SW480 (cell line): ENCODE results near the gene NAV1.
"Not testable (repeated sequence)": the region's sequence is repeated elsewhere in the genome, so short reads cannot be mapped to it uniquely, and the experiment has no call there.

ENCODE experiments used
- DNase-seq: peaks from one replicate; pipeline ENCODE4 v3.0.0-alpha.2; 2016; ENCODE audit warnings: low spot score

NAV1 gene, protein sequence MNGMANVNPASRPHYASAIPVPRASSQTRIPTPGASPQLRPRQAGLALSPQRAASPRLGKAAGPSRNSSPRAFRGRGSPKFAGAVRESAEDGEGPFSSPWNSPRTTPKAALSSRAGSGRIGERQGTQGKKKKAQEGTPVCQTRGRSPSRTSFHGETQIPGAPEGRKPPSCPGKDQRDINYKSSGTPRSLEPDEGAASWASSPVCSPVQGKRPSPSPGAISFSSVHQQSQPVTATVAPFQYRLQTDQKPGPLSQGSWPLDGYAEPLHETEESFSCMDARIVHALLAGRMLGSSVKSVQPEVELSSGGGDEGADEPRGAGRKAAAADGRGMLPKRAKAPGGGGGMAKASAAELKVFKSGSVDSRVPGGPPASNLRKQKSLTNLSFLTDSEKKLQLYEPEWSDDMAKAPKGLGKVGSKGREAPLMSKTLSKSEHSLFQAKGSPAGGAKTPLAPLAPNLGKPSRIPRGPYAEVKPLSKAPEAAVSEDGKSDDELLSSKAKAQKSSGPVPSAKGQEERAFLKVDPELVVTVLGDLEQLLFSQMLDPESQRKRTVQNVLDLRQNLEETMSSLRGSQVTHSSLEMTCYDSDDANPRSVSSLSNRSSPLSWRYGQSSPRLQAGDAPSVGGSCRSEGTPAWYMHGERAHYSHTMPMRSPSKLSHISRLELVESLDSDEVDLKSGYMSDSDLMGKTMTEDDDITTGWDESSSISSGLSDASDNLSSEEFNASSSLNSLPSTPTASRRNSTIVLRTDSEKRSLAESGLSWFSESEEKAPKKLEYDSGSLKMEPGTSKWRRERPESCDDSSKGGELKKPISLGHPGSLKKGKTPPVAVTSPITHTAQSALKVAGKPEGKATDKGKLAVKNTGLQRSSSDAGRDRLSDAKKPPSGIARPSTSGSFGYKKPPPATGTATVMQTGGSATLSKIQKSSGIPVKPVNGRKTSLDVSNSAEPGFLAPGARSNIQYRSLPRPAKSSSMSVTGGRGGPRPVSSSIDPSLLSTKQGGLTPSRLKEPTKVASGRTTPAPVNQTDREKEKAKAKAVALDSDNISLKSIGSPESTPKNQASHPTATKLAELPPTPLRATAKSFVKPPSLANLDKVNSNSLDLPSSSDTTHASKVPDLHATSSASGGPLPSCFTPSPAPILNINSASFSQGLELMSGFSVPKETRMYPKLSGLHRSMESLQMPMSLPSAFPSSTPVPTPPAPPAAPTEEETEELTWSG (N-terminal part only)

DNA sequence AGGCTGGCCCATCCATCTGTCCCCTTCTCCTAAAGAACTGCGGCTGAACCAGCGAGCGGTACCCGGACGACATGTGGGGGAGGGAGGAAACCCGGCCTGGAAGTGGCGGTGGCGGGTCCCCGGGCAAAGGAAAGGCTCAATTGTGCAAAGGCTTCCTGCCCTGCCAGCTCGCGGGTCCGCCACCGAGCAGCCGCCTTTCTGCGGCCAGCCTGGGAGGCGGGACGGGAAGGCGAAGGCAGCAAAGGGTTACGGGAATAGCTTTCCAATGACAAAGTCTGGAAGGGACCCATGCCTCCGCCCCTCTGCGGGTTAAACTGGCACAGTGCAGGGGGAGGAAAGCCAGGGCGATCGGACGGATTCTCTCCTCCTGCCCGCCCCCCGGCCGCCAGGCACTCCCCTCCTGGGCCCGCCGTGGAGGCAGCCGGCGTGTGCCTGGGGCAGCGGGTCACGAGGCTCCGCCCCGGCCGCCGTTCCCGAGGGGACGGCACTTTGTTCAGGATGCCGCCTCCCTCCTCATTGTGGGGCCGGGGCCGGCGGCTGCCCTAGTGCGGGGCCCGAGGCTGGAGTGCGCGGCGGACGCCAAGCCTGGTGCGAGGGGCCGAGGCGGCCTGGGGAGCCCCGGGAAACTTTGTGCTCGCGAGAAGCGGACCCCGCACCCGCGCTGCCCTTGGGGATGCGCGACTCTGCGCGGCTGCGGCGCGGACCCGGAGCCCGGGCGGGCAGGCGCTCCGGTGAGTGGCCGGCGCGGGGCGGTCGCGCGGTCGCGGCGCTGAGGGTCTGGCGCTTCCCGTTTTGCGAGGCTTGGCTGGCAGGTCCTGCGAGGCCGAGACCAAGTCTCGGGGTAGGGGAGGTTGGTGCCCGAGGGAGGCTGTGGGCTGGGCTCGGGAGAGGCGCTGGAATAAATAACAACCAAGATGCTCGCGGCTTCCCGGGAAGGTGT lies at the start of gene NAV1:
NAV1 (plus strand) TSS at position 516 of the 940 bp plus-strand sequence. CDS start 83,758 bp downstream, outside the sequence.
- peak; percentile 77 for DNase-seq

- DNase-seq: no peak
These were observed 49.2 kb upstream of the NAV1 start for GRCh38 chr1:201489643-201490261.

DNA sequence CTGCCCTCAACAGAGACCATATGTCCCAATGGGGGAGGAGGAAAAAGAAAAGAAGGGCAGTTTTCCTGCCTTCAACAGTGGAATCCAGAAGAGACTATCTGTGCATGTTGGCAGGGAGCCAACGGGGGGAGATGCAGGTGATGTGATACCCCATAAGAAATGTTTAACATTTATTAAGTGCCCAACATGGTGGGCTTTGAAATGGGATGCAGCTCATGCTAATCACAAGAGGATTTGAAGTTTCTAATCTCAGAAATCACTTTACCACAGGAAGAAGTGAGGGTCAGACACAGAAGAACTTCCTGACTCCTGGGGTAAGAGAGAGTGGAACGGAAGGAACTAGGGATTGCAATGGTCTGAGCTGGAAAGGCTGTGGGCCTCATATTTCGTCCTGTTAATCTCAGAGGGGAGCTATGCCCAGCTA lies 48.2 kb upstream of the NAV1 start:
- no peak for DNase-seq

- DNase-seq: no peak
These were observed 46.9 kb upstream of the NAV1 start for GRCh38 chr1:201491896-201492511.

- DNase-seq: not testable (repeated sequence)
These were observed 45.8 kb upstream of the NAV1 start for GRCh38 chr1:201493026-201493656.

- no peak for DNase-seq
These were observed 44.9 kb upstream of the NAV1 start for GRCh38 chr1:201493757-201494617.

- DNase-seq: no peak
These were observed 43.2 kb upstream of the NAV1 start for GRCh38 chr1:201495551-201496295.

- no peak for DNase-seq
These were observed 42.6 kb upstream of the NAV1 start for GRCh38 chr1:201496296-201496690.

DNA sequence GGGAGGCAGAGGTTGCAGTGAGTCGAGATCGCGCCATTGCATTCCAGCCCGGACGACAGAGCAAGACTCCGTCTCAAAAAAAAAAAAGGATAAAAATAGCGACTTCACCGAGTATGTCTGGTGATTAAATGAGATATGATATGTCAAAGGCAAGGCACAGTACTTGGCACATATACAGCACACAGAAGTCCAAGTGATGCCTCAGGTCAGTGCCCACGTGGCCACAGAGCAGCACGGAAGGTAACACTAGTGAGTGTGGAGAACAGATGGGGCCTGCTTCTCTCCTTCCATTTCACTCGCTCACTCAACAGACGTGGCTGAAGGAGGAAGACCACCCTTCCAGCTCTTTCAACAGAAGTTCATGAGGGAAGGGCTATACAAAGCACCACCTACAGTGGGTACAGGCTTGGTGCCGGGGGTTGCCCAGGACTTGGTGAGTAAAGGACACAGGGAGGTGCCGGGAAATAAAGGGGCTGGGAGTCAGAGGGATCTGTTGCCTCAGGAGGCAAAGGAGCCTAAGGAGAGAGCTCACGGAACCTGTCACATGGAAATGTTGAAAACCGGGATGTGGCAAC lies 40.9 kb upstream of the NAV1 start:
- DNase-seq: no peak

DNA sequence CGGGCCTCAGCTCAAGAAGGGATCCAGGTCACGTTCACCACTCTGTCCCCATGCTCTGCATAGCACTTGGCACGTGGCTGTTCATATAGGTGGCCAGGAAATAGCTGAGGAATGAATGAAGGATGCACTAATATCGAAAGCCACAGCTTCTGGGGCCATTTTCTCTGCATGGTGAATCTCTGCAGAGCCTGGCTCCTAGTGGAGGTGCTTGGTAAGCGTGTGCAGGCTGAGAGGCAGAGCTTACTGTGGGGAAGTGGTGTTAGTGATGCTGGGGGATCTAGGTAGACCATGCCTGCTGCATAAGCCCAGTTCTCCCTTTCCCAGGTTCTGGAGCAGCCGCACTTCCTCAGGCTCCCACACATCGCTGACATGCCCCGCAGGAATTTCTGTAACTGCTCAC lies 40.3 kb upstream of the NAV1 start:
- DNase-seq: no peak

DNA sequence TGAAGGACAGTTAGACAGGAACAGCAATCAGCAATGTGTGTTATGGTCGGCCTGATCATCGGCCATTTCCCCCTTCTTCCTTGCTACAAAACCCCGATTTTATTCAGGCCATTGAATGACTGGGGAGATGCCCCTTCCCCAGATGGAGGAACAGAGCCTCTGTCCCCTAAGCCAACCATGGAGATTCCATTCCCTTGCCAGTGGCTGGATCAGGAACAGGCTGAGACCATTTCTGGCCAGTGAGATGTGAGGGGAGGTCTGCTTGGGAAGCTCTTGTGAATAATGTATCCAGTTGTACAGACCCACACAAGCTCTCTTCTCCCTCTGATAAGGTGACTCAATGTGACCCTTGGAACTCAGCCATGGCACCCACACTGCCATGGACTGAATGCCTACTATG lies 39.7 kb upstream of the NAV1 start:
- DNase-seq: no peak

DNA sequence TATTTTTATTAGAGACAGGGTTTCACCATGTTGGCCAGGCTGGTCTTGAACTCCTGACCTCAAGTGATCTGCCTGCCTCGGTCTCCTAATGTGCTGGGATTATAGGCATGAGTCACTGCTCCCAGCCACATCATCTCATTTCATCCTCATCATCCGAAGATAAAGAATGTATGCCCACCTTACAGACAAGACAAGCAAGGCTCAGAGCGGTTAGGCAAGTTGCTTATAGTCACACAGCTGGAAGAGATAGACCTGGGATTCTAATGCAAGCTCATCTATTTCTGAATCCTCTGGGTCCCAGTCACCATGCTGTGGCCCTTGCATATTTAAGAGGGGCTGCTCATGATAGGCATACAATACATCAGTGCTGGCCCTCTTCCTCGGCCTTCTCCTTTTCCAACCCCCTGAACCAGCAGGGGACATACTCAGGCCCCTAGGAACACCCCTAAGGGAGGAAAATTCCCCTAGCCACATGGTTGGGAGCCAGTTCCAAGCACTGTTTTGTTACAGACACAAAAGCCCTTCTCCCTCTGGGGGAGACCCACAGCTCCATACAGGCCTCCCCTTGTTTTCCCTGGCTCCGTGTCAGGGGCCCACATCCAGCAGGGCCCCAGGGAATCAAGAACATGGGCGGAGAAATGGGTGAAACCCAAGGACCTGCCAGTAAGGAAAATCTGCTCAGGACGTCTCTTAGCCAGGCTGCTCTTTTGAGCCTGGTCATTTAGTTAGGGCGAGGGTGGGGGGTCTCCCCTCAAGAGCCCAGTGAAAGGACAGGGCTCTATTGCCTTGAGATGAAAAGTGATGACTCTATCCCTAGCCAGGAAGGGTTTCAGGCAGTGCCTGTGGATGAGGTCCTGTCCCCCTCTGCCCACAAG lies 38.9 kb upstream of the NAV1 start:
- DNase-seq: no peak

- no peak for DNase-seq
These were observed 38.2 kb upstream of the NAV1 start for GRCh38 chr1:201500670-201501120.

DNA sequence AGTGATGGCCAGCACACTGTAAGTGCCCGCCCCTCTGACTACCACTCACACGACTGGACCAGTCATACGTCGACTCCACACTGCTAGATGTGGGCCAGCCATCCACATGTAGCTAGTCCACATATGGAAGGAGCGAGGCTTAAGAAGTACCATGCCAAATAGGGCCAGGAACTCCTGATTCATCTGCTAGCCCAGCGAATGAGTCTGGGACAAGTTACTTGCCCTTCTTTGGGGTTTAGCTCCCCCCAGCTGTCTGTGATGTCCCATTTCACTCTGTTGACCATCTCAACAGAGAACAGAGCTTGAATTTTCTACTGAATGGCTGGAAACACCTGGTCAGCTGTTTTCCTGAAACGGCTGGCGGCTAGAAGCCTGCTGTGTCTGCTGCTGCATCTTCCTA lies 37.8 kb upstream of the NAV1 start:
- no peak for DNase-seq

GRCh38 chr1:201501812-201502510 lies 37.0 kb upstream of the NAV1 start:
- no peak for DNase-seq

- DNase-seq: no peak
These were observed 36.4 kb upstream of the NAV1 start for GRCh38 chr1:201502511-201502857.
